H9 (cell line): ENCODE data around the gene LUZP2. TPM values are rescaled to one million over a fixed set of nuclear protein-coding genes. Genes with fewer than 3 reads are reported as not detected.

Source experiments
- DNase-seq: peaks from one replicate; pipeline ENCODE4 v3.0.0-alpha.2; 2017
- H2AFZ ChIP-seq: one replicate; pipeline ENCODE4 v1.6.1; 2013; ENCODE audit warnings: mild to moderate bottlenecking, low read length, control low read depth, moderate library complexity
- H2AK5ac ChIP-seq: 2 replicates; pipeline ENCODE4 v1.6.1; 2013; ENCODE audit warnings: low read length, control low read depth, mixed read lengths; ENCODE audit not compliant: insufficient read length
- H2BK120ac ChIP-seq: one replicate; pipeline ENCODE4 v1.6.1; 2013; ENCODE audit warnings: low read depth, mild to moderate bottlenecking, low read length, control low read depth, inconsistent platforms; ENCODE audit not compliant: poor library complexity, severe bottlenecking
- H2BK12ac ChIP-seq: 2 replicates; pipeline ENCODE4 v1.6.1; 2013; ENCODE audit warnings: low read length, control low read depth, mixed read lengths, low read depth; ENCODE audit not compliant: insufficient read length
- H2BK15ac ChIP-seq: 2 replicates; pipeline ENCODE4 v1.6.1; 2013; ENCODE audit warnings: low read depth, low read length, control low read depth
- H2BK20ac ChIP-seq: one replicate; pipeline ENCODE4 v1.6.1; 2013; ENCODE audit warnings: low read depth, mild to moderate bottlenecking, low read length, control low read depth, inconsistent platforms; ENCODE audit not compliant: poor library complexity, severe bottlenecking
- H2BK5ac ChIP-seq: 2 replicates; pipeline ENCODE4 v1.6.1; 2013; ENCODE audit warnings: low read length, control low read depth, mixed read lengths; ENCODE audit not compliant: insufficient read length
- H3K14ac ChIP-seq: 2 replicates; pipeline ENCODE4 v1.6.1; 2013; ENCODE audit warnings: low read length, control low read depth; ENCODE audit not compliant: insufficient read depth
- H3K18ac ChIP-seq: 2 replicates; pipeline ENCODE4 v1.6.1; 2013; ENCODE audit warnings: low read depth, mild to moderate bottlenecking, mixed read lengths, low read length, control low read depth; ENCODE audit not compliant: insufficient read length
- H3K23ac ChIP-seq: 2 replicates; pipeline ENCODE4 v1.6.1; 2013; ENCODE audit warnings: low read length, control low read depth, mixed read lengths, low read depth; ENCODE audit not compliant: insufficient read length
- H3K23me2 ChIP-seq: 2 replicates; pipeline ENCODE4 v1.6.1; 2013; ENCODE audit warnings: low read depth, mild to moderate bottlenecking, mixed read lengths, low read length, control low read depth; ENCODE audit not compliant: insufficient read length, poor library complexity, severe bottlenecking
- H3K27ac ChIP-seq: 2 replicates; pipeline ENCODE4 v1.5.1; 2013; ENCODE audit warnings: low read length, control low read depth, mixed read lengths, low read depth; ENCODE audit not compliant: insufficient read length
- H3K27me3 ChIP-seq: 2 replicates; pipeline ENCODE4 v1.6.1; 2013; ENCODE audit warnings: low read length, control low read depth, inconsistent platforms; ENCODE audit not compliant: insufficient read depth
- H3K4ac ChIP-seq: 2 replicates; pipeline ENCODE4 v1.6.1; 2013; ENCODE audit warnings: low read depth, mild to moderate bottlenecking, control low read depth, inconsistent platforms, low read length, moderate library complexity
- H3K4me1 ChIP-seq: 2 replicates; pipeline ENCODE4 v1.6.1; 2013; ENCODE audit warnings: low read length, control low read depth, inconsistent platforms; ENCODE audit not compliant: insufficient read depth
- H3K4me2 ChIP-seq: 2 replicates; pipeline ENCODE4 v1.6.1; 2013; ENCODE audit warnings: low read length, control low read depth, mixed read lengths; ENCODE audit not compliant: insufficient read length, insufficient read depth
- H3K56ac ChIP-seq: 2 replicates; pipeline ENCODE4 v1.6.1; 2013; ENCODE audit warnings: low read depth, mild to moderate bottlenecking, mixed read lengths, low read length, control low read depth; ENCODE audit not compliant: insufficient read length
- H3K79me1 ChIP-seq: 2 replicates; pipeline ENCODE4 v1.6.1; 2013; ENCODE audit warnings: low read depth, mild to moderate bottlenecking, moderate library complexity, low read length, control low read depth, inconsistent platforms; ENCODE audit not compliant: insufficient read depth, poor library complexity, severe bottlenecking
- H3K79me2 ChIP-seq: 2 replicates; pipeline ENCODE4 v1.6.1; 2013; ENCODE audit warnings: low read length, control low read depth, inconsistent platforms; ENCODE audit not compliant: insufficient read depth
- H3K9ac ChIP-seq: 2 replicates; pipeline ENCODE4 v1.6.1; 2013; ENCODE audit warnings: low read length, control low read depth, mixed read lengths; ENCODE audit not compliant: insufficient read length; ENCODE audit errors: extremely low read depth
- H3K9me3 ChIP-seq: one replicate; pipeline ENCODE4 v1.6.1; 2013; ENCODE audit warnings: low read depth, low read length, inconsistent platforms; ENCODE audit not compliant: control insufficient read depth
- H3T11ph ChIP-seq: one replicate; pipeline ENCODE4 v1.6.1; 2013; ENCODE audit warnings: mild to moderate bottlenecking, low read length, control low read depth, inconsistent platforms
- H4K20me1 ChIP-seq: one replicate; pipeline ENCODE4 v1.6.1; 2013; ENCODE audit not compliant: control insufficient read depth, insufficient read length, insufficient read depth
- H4K5ac ChIP-seq: 2 replicates; pipeline ENCODE4 v1.6.1; 2013; ENCODE audit warnings: low read depth, mild to moderate bottlenecking, mixed read lengths, low read length, control low read depth; ENCODE audit not compliant: insufficient read length
- H4K8ac ChIP-seq: replicated peaks from 2 replicates; pipeline ENCODE4 v1.6.1; 2013; ENCODE audit warnings: low read length, control low read depth, mixed read lengths, low read depth; ENCODE audit not compliant: insufficient read length
- H4K91ac ChIP-seq: 2 replicates; pipeline ENCODE4 v1.6.1; 2013; ENCODE audit warnings: low read depth, mild to moderate bottlenecking, moderate library complexity, mixed read lengths, low read length, control low read depth; ENCODE audit not compliant: insufficient read length
- H3K27ac Mint-ChIP-seq, 3 experiments: 2 replicates in 2 of 3; 3 replicates in 1 of 3; pipeline ENCODE4 v1.8.0; 2020 to 2021; ENCODE audit warnings: mixed read lengths in 3 of 3, mild to moderate bottlenecking in 1 of 3, moderate library complexity in 1 of 3
- H3K27me3 Mint-ChIP-seq: 2 replicates; pipeline ENCODE4 v1.8.0; 2021; ENCODE audit warnings: low read depth, mild to moderate bottlenecking, moderate library complexity, mixed read lengths
- H3K36me3 Mint-ChIP-seq, 3 experiments: 2 replicates in 2 of 3; 3 replicates in 1 of 3; pipeline ENCODE4 v1.8.0; 2020 to 2021; ENCODE audit warnings: low read depth in 3 of 3, mixed read lengths in 3 of 3; ENCODE audit not compliant: insufficient read depth in 1 of 3
- H3K4me1 Mint-ChIP-seq, 2 experiments: 2 replicates each; pipeline ENCODE4 v1.8.0; 2020; ENCODE audit warnings: mixed read lengths in 2 of 2
- H3K4me3 Mint-ChIP-seq, 2 experiments: 2 replicates in 1 of 2; 3 replicates in 1 of 2; pipeline ENCODE4 v1.8.0; 2020 to 2021; ENCODE audit warnings: mild to moderate bottlenecking in 2 of 2, mixed read lengths in 2 of 2, moderate library complexity in 1 of 2
- H3K9me3 Mint-ChIP-seq, 2 experiments: 2 replicates in 1 of 2; 3 replicates in 1 of 2; pipeline ENCODE4 v1.8.0; 2020; ENCODE audit warnings: mild to moderate bottlenecking in 2 of 2, mixed read lengths in 2 of 2, moderate library complexity in 1 of 2
- WGBS: extraction: QIAGEN DNeasy Blood & Tissue Kit; methylation state at CpG from one replicate; pipeline ENCODE4 v1.1.7; 2013; ENCODE audit warnings: missing lambda C conversion rate, low lambda C conversion rate, mixed read lengths; ENCODE audit not compliant: insufficient read length; ENCODE audit errors: extremely low coverage; 5-methylcytosine and 5-hydroxymethylcytosine counted together
- total RNA-seq: library from RNA; stranded (reverse); gene quantifications from 2 replicates; pipeline ENCODE4 v1.2.1, GENCODE V29; 2021
- TF ChIP-seq, protein P1 (sequence below): fragments of 200-600 bp; sonication (generic); conservative IDR thresholded peaks from 3 replicates; pipeline ENCODE4 v1.8.0; 2021; ENCODE audit warnings: antibody characterized with exemption, mild to moderate bottlenecking

LUZP2 gene
- total RNA-seq, 1 experiment from 2014 or later: 25.4 TPM

DNA sequence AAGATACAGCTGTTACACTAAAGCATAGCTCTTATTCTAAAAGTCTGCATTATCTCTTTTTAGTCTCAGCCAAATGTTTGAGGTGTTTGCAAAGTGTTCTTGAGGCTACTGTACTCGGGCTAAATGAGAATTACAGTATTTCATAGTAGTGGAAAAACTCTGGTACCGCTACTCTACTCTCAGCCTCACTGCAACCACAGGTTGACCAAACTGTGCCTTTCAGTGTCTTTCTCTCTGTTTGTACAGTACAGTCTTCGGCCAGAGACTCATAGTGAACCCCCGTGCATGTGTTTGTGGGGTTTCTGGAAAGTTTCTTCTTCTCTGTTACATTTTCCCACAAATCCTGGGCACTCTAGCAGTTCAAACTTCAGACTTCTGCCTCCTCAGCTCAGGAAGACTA lies 7.4 kb upstream of the LUZP2 start:
- H3K23me2 ChIP-seq: no peaks in the 10 kb centered on the region
- no peak overlapping the region for H2BK120ac ChIP-seq
- H3K4me2 ChIP-seq: no peak overlapping the region
- no peak overlapping the region for H3K9ac ChIP-seq
- no peaks in the 10 kb centered on the region for H3K79me1 ChIP-seq
- no peak overlapping the region for H4K91ac ChIP-seq
- TF ChIP-seq, protein P1, sequence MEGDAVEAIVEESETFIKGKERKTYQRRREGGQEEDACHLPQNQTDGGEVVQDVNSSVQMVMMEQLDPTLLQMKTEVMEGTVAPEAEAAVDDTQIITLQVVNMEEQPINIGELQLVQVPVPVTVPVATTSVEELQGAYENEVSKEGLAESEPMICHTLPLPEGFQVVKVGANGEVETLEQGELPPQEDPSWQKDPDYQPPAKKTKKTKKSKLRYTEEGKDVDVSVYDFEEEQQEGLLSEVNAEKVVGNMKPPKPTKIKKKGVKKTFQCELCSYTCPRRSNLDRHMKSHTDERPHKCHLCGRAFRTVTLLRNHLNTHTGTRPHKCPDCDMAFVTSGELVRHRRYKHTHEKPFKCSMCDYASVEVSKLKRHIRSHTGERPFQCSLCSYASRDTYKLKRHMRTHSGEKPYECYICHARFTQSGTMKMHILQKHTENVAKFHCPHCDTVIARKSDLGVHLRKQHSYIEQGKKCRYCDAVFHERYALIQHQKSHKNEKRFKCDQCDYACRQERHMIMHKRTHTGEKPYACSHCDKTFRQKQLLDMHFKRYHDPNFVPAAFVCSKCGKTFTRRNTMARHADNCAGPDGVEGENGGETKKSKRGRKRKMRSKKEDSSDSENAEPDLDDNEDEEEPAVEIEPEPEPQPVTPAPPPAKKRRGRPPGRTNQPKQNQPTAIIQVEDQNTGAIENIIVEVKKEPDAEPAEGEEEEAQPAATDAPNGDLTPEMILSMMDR: no peak
- Mint-ChIP-seq H3K9me3 (peaks cover 0 to 2% of the 10 kb centered on the region in 2 experiments; a peak in 3 of 5 replicates), H3K4me3 (no peak overlapping the region), H3K27ac (no peak overlapping the region), H3K4me1 (0 out of 4 replicates have a peak, but pooled peaks cover 0 to 1% of the 10 kb centered on the region in 2 experiments), H3K36me3 (no peaks in the 10 kb centered on the region; a peak in 1 of 7 replicates), H3K27me3 (peaks cover 4% of the 10 kb centered on the region)
- H3K4me1 ChIP-seq: no peaks in the 10 kb centered on the region
- no peak overlapping the region for H3K18ac ChIP-seq
- H4K8ac ChIP-seq: no peak overlapping the region
- no peak overlapping the region for H2BK5ac ChIP-seq
- H2BK20ac ChIP-seq: no peak overlapping the region
- no peak for DNase-seq
- no peak overlapping the region for H3K27ac ChIP-seq
- no peak overlapping the region for H4K5ac ChIP-seq
- no peaks in the 10 kb centered on the region for H4K20me1 ChIP-seq
- H3K23ac ChIP-seq: no peak overlapping the region
- no peaks in the 10 kb centered on the region for H3K79me2 ChIP-seq
- no peak overlapping the region for H3K4ac ChIP-seq
- no peak overlapping the region for H2BK15ac ChIP-seq
- no CpG with 5 or more reads among the region's 4 CpGs for WGBS
- H3K9me3 ChIP-seq: no peaks in the 10 kb centered on the region
- H3K27me3 ChIP-seq: no peaks in the 10 kb centered on the region
- H2AK5ac ChIP-seq: no peak overlapping the region
- H3T11ph ChIP-seq: no peak overlapping the region
- H2BK12ac ChIP-seq: no peak overlapping the region
- no peak overlapping the region for H3K56ac ChIP-seq
- no peak overlapping the region for H3K14ac ChIP-seq
- H2AFZ ChIP-seq: no peak overlapping the region
